PC-3 (cell line): ENCODE measurements around the gene IRAK1. TPM values are rescaled to one million over a fixed set of nuclear protein-coding genes. Genes with fewer than 3 reads are reported as not detected.

Experiments used
- ATAC-seq: fragments of 200-7000 bp; cut with Tn5 transposase; 2 replicates; pipeline ENCODE4 v1.9.1; 2020; ENCODE audit warnings: mild to moderate bottlenecking, moderate library complexity
- BruUV-seq: library from RNA; stranded (reverse); fragments of 400-500 nt; replicated peaks from 2 replicates; lab custom pipeline; 2021; lab: Mats Ljungman, UMichigan
- CTCF ChIA-PET: fragments of 300-600 bp; sonication (Branson Sonifier 250); formaldehyde crosslinking; loops from one replicate; lab custom pipeline; 2022; ENCODE audit warnings: antibody characterized with exemption; lab: Charles Lee
- POLR2A ChIA-PET: fragments of 300-600 bp; sonication (Branson Sonifier 250); formaldehyde crosslinking; loops from one replicate; lab custom pipeline; 2022; ENCODE audit warnings: antibody characterized with exemption; ENCODE audit not compliant: unreplicated experiment; lab: Charles Lee
- DNase-seq: peaks from one replicate; pipeline ENCODE4 v3.0.0-alpha.2; 2015
- H2AFZ ChIP-seq: fragments of 300-600 bp; sonication (generic); 2 replicates; pipeline ENCODE4 v1.6.0; 2016; ENCODE audit warnings: antibody characterized with exemption, low read length
- H3F3A ChIP-seq: fragments of 300-600 bp; sonication (generic); one replicate; pipeline ENCODE4 v1.6.0; 2017; ENCODE audit warnings: antibody characterized with exemption, low read length, control low read depth, mild to moderate bottlenecking; ENCODE audit not compliant: unreplicated experiment
- H3K27ac ChIP-seq: fragments of 300-600 bp; sonication (generic); 2 replicates; pipeline ENCODE4 v1.5.1; 2016; ENCODE audit warnings: mild to moderate bottlenecking, low read length
- H3K27me3 ChIP-seq: fragments of 300-600 bp; sonication (generic); 2 replicates; pipeline ENCODE4 v1.6.1; 2016; ENCODE audit warnings: low read length, mixed read lengths
- H3K36me3 ChIP-seq: fragments of 300-600 bp; sonication (generic); 2 replicates; pipeline ENCODE4 v1.6.1; 2016; ENCODE audit warnings: low read depth, mixed run types, low read length, mixed read lengths
- H3K4me1 ChIP-seq: fragments of 300-600 bp; sonication (generic); 2 replicates; pipeline ENCODE4 v1.5.1; 2016; ENCODE audit warnings: low read length; ENCODE audit not compliant: insufficient read depth
- H3K4me2 ChIP-seq: fragments of 300-600 bp; sonication (generic); 2 replicates; pipeline ENCODE4 v1.6.0; 2016; ENCODE audit warnings: low read length
- H3K4me3 ChIP-seq: fragments of 300-600 bp; sonication (generic); 2 replicates; pipeline ENCODE4 v1.5.1; 2016; ENCODE audit warnings: mild to moderate bottlenecking, low read length, mixed read lengths
- H3K79me2 ChIP-seq: fragments of 300-600 bp; sonication (generic); 2 replicates; pipeline ENCODE4 v1.6.1; 2017; ENCODE audit warnings: low read length, mixed read lengths
- H3K9ac ChIP-seq: fragments of 300-600 bp; sonication (generic); 2 replicates; pipeline ENCODE4 v1.6.0; 2016; ENCODE audit warnings: mild to moderate bottlenecking, low read length
- H3K9me2 ChIP-seq: fragments of 300-600 bp; sonication (generic); replicated peaks from 2 replicates; pipeline ENCODE4 v1.6.1; 2016; ENCODE audit warnings: mixed run types, low read length, mixed read lengths
- H3K9me3 ChIP-seq: fragments of 300-600 bp; sonication (generic); 2 replicates; pipeline ENCODE4 v1.6.1; 2016; ENCODE audit warnings: low read length, mixed read lengths
- H4K20me1 ChIP-seq: fragments of 300-600 bp; sonication (generic); 2 replicates; pipeline ENCODE4 v1.6.1; 2016; ENCODE audit warnings: low read length, mixed read lengths
- EZH2 ChIP-seq: fragments of 300-600 bp; sonication (generic); IDR thresholded peaks from one replicate; pipeline ENCODE4 v1.6.1; 2017; ENCODE audit warnings: antibody characterized with exemption, mild to moderate bottlenecking, low read length; ENCODE audit not compliant: unreplicated experiment
- EZH2phosphoT487 ChIP-seq: fragments of 300-600 bp; sonication (generic); IDR thresholded peaks from 2 replicates; pipeline ENCODE4 v1.6.1; 2018; ENCODE audit warnings: mild to moderate bottlenecking, antibody characterized with exemption, low read length, borderline replicate concordance
- intact Hi-C: fragments of 100-400 bp; cut with micrococcal nuclease; formaldehyde crosslinking; loops from 2 replicates; pipeline ENCODE4 v1.9.0; 2023
- total RNA-seq: library from RNA; depleted of rRNA; stranded (reverse); fragments of >200 nt; gene quantifications from 2 replicates; pipeline ENCODE4 v1.2.3, GENCODE V29; 2014
- TF ChIP-seq, protein P1 (sequence below): fragments of 300-600 bp; sonication (generic); conservative IDR thresholded peaks from 2 replicates; pipeline ENCODE4 v1.5.1; 2017; ENCODE audit warnings: antibody characterized with exemption, low read depth, mild to moderate bottlenecking, low read length

IRAK1 gene
- total RNA-seq, 1 experiment from 2014 or later: 366 TPM

- Histone ChIP-seq H3K4me2 (no peak overlapping the region), H3K79me2 (peaks cover 85% of the 10 kb centered on the region), H3K4me1 (no peaks in the 10 kb centered on the region), H3K9me3 (no peaks in the 10 kb centered on the region), H3K9me2 (no peaks in the 10 kb centered on the region), H3F3A (no peaks in the 10 kb centered on the region), H3K27me3 (no peaks in the 10 kb centered on the region), H3K9ac (no peak overlapping the region), H4K20me1 (0 out of 2 replicates have a peak, but pooled peaks cover 4% of the 10 kb centered on the region), H3K27ac (no peak overlapping the region), H3K4me3 (no peak overlapping the region), H3K36me3 (no peaks in the 10 kb centered on the region; the same call in 1 of the 2 replicates), H2AFZ (no peak overlapping the region)
- POLR2A ChIA-PET: interaction anchor here (0.7 kb wide), 1 partner anchor 10 kb away, joined by 3 read pairs; no protein-coding TSS in a partner anchor
- BruUV-seq: no TSS peak
- DNase-seq (no peak), ATAC-seq (no peak)
- TF ChIP-seq EZH2: no peak
- intact Hi-C loops: no loop called here
- CTCF ChIA-PET: no interaction called here
Measured at GRCh38 chrX:154064637-154065435, 45.1 kb upstream of the IRAK1 start.

DNA sequence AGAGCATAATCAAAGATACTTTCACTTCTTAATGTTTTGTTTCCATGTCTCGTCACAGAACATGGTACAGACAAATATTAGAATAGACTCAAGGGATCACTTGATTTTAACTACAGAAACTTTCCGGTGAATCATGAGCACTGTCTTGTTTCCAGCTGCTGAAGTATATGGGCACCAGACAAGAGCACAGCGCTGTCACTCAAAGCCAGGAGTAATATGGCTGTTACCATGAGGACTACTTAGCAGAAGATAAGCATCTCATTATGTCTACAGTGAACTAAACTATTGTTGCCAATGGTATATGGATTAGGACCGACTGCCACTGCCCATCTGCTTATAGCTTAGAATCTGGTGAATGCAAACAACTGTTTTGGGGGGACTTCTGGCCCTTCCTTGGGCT lies 43.5 kb upstream of the IRAK1 start:
- DNase-seq: no peak
- CTCF ChIA-PET: no interaction called here
- no peak overlapping the region for H3K9ac ChIP-seq
- intact Hi-C loops: no loop called here
- H3K4me2 ChIP-seq: no peak overlapping the region
- H3K36me3 ChIP-seq: peaks cover 6% of the 10 kb centered on the region
- no peaks in the 10 kb centered on the region for H3K9me3 ChIP-seq
- POLR2A ChIA-PET: interaction anchor here (0.7 kb wide), 1 partner anchor 47 kb away, joined by 3 read pairs; no protein-coding TSS in a partner anchor
- H3K4me3 ChIP-seq: no peak overlapping the region
- no peak for ATAC-seq
- no peaks in the 10 kb centered on the region for H3K27me3 ChIP-seq
- H2AFZ ChIP-seq: no peak overlapping the region
- H3K79me2 ChIP-seq: peaks cover 87% of the 10 kb centered on the region
- BruUV-seq: no TSS peak
- no peak overlapping the region for H3K27ac ChIP-seq
- no peaks in the 10 kb centered on the region for H3K9me2 ChIP-seq
- no peaks in the 10 kb centered on the region for H3F3A ChIP-seq
- no peaks in the 10 kb centered on the region for H3K4me1 ChIP-seq
- TF ChIP-seq, protein P1, sequence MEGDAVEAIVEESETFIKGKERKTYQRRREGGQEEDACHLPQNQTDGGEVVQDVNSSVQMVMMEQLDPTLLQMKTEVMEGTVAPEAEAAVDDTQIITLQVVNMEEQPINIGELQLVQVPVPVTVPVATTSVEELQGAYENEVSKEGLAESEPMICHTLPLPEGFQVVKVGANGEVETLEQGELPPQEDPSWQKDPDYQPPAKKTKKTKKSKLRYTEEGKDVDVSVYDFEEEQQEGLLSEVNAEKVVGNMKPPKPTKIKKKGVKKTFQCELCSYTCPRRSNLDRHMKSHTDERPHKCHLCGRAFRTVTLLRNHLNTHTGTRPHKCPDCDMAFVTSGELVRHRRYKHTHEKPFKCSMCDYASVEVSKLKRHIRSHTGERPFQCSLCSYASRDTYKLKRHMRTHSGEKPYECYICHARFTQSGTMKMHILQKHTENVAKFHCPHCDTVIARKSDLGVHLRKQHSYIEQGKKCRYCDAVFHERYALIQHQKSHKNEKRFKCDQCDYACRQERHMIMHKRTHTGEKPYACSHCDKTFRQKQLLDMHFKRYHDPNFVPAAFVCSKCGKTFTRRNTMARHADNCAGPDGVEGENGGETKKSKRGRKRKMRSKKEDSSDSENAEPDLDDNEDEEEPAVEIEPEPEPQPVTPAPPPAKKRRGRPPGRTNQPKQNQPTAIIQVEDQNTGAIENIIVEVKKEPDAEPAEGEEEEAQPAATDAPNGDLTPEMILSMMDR: no peak
- TF ChIP-seq EZH2phosphoT487: no peak
- TF ChIP-seq EZH2: no peak
- 0 out of 2 replicates have a peak, but pooled peaks cover 4% of the 10 kb centered on the region for H4K20me1 ChIP-seq

DNA sequence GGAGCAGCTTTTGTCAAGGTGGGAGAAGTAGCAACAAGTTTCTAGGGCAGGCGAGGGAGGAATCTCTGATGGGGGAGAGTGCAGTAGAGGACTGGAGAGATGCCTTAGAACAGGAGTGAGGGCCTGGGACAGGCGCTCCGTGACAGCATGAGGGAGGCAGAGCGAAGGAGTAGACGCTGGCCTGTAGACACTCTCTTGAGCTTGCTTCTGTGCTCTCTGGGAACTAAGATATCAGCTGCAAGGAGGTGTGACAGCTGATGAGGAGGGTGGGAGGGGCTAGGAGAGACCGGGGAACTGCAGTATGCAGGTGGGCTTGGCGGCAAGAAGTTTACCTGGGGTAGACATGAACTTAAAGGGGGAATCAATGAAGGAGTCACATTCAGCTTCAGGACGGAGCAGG lies 42.1 kb upstream of the IRAK1 start:
- Histone ChIP-seq H3K27ac (no peak overlapping the region), H3K9ac (no peak overlapping the region), H3F3A (no peaks in the 10 kb centered on the region), H3K27me3 (no peaks in the 10 kb centered on the region), H4K20me1 (0 out of 2 replicates have a peak, but pooled peaks cover 4% of the 10 kb centered on the region), H3K4me1 (no peaks in the 10 kb centered on the region), H3K79me2 (peaks cover 87% of the 10 kb centered on the region), H3K4me3 (no peak overlapping the region), H3K9me3 (no peaks in the 10 kb centered on the region), H3K4me2 (no peak overlapping the region), H2AFZ (no peak overlapping the region), H3K36me3 (peaks cover 6% of the 10 kb centered on the region), H3K9me2 (no peaks in the 10 kb centered on the region)
- intact Hi-C loops: no loop called here
- ChIA-PET CTCF (no interaction called here), POLR2A (interaction anchor here (0.5 kb wide), 1 partner anchor 32 kb away, joined by 3 read pairs; no protein-coding TSS in a partner anchor)
- TF ChIP-seq, protein P1: no peak
- TF ChIP-seq EZH2phosphoT487 (no peak), EZH2 (no peak)
- no TSS peak for BruUV-seq
- DNase-seq: no peak
- ATAC-seq: no peak
